Lung (tissue), 12 donors: Measurements from ENCODE around the gene SLC12A1. TPM values are rescaled to one million over a fixed set of nuclear protein-coding genes. Genes with fewer than 3 reads are reported as not detected.
A peak's percentile ranks its signal among the peaks of the same experiment; 100 is the strongest.

Experiments used
- ATAC-seq: fragments of 200-7000 bp; cut with Tn5 transposase; one replicate; pipeline ENCODE4 v1.9.1; 2020; ENCODE audit warnings: moderate number of reproducible peaks; ENCODE audit not compliant: insufficient read depth, low FRiP score
- DNase-seq, 3 donors: peaks; one replicate each; pipeline ENCODE4 v3.0.0-alpha.2; 2013 to 2017
- H3K27ac ChIP-seq, 2 donors: one replicate each; pipeline ENCODE4 v1.5.1; 2013; ENCODE audit warnings: mild to moderate bottlenecking in 2 of 2, moderate library complexity in 2 of 2, control low read depth in 1 of 2, inconsistent platforms in 1 of 2, low read depth in 1 of 2, low read length in 1 of 2
- H3K27me3 ChIP-seq, 3 donors: one replicate each; pipeline ENCODE4 v1.5.1; 2013; ENCODE audit warnings: low read length in 2 of 3; ENCODE audit not compliant: control insufficient read depth in 3 of 3, insufficient read depth in 3 of 3
- H3K36me3 ChIP-seq, 4 donors: one replicate each; pipeline ENCODE4 v1.5.1; 2013; ENCODE audit warnings: low read length in 4 of 4, mild to moderate bottlenecking in 1 of 4, moderate library complexity in 1 of 4; ENCODE audit not compliant: control insufficient read depth in 4 of 4, insufficient read depth in 4 of 4
- H3K4me1 ChIP-seq, 5 donors: one replicate each; pipeline ENCODE4 v1.5.1; 2013; ENCODE audit warnings: low read length in 5 of 5, mild to moderate bottlenecking in 2 of 5, moderate library complexity in 1 of 5; ENCODE audit not compliant: control insufficient read depth in 5 of 5, insufficient read depth in 5 of 5
- H3K4me3 ChIP-seq: one replicate; pipeline ENCODE4 v1.5.1; 2013; ENCODE audit warnings: mild to moderate bottlenecking, control low read depth, moderate library complexity
- H3K9ac ChIP-seq, 2 donors: one replicate each; pipeline ENCODE4 v1.5.1; 2013; ENCODE audit warnings: low read length in 2 of 2, control low read depth in 1 of 2; ENCODE audit not compliant: insufficient read depth in 1 of 2
- H3K9me3 ChIP-seq, 4 donors: one replicate each; pipeline ENCODE4 v1.5.1; 2013; ENCODE audit warnings: low read length in 3 of 4, mild to moderate bottlenecking in 1 of 4, moderate library complexity in 1 of 4; ENCODE audit not compliant: control insufficient read depth in 4 of 4, insufficient read depth in 3 of 4
- CTCF ChIP-seq: IDR thresholded peaks from 2 replicates; pipeline ENCODE4 v1.5.1; 2012; ENCODE audit warnings: mild to moderate bottlenecking; ENCODE audit errors: control extremely low read depth, extremely low read depth
- WGBS, 2 donors: extraction: QIAGEN DNeasy Blood & Tissue Kit; methylation state at CpG; one replicate each; pipeline ENCODE4 v1.1.7; 2013; 5-methylcytosine and 5-hydroxymethylcytosine counted together
- polyA plus RNA-seq, 2 donors: library from polyadenylated mRNA; stranded (reverse); fragments of 200-250 nt; gene quantifications; one replicate each; pipeline ENCODE4 v1.2.1, GENCODE V29; 2013
- total RNA-seq, 2 donors: library from RNA; depleted of rRNA in 1 of 2; stranded (reverse); fragments of >200 nt in 1 of 2; gene quantifications; one replicate each; pipeline ENCODE4 v1.2.1, GENCODE V29; 2014 to 2021
- donor health status: control.
- donor health status: control.
- donor health status: Bipolar disorder and iron deficiency.
- donor health status: healthy.
- donor health status: DM: yes; HTN: yes; CAD: no.

SLC12A1 gene
- total and polyA plus RNA-seq, 4 donors = 0.03 TPM; not detected in 3

GRCh38 chr15:48330105-48330785 is 124.1 kb downstream of the SLC12A1 start:
- Histone ChIP-seq H3K9me3 (no peaks in the 10 kb centered on the region), H3K36me3 (peaks cover 4 to 13% (median 9%) of the 10 kb centered on the region in 4 donors), H3K27ac (no peak overlapping the region), H3K27me3 (no peaks in the 10 kb centered on the region), H3K4me3 (no peak overlapping the region), H3K9ac (peak overlapping the region; percentile 50 to 66), H3K4me1 (peaks cover 0 to 26% (median 4%) of the 10 kb centered on the region in 5 donors)
- ATAC-seq (no peak), DNase-seq (peak; percentile 17 to 68 (median 68))
- 20 to 23% methylated on average over 11 of the region's 11 CpGs for WGBS, 2 donors
- no peak for TF ChIP-seq CTCF

- peak within 1 kb of the TSS; percentile 98 for H3K4me3 ChIP-seq
- no peak for TF ChIP-seq CTCF
- no peaks in the 10 kb centered on the region for H3K27me3 ChIP-seq
- H3K27ac ChIP-seq = peak within 1 kb of the TSS; percentile 87 to 100
- DNase-seq (peak; percentile 88 to 91 (median 89)), ATAC-seq (peak; percentile 93)
- peak within 1 kb of the TSS; percentile 50 to 66 for H3K9ac ChIP-seq
- H3K9me3 ChIP-seq = no peaks in the 10 kb centered on the region
- H3K4me1 ChIP-seq = peaks cover 0 to 26% (median 4%) of the 10 kb centered on the region in 5 donors
- H3K36me3 ChIP-seq = peaks cover 8 to 20% (median 11%) of the 10 kb centered on the region in 4 donors
- WGBS, 2 donors = 0% methylated on average over 74 to 88 of the region's 89 CpGs
Measured at GRCh38 chr15:48330855-48331795, 125.0 kb downstream of the SLC12A1 start, which contains the start of gene DUT. DUT (plus strand) TSS chr15:48331429; CDS start chr15:48331516, 87 bp downstream.

- Histone ChIP-seq H3K27ac (peak overlapping the region; percentile 87 to 100), H3K4me1 (peaks cover 0 to 26% (median 4%) of the 10 kb centered on the region in 5 donors), H3K4me3 (peak overlapping the region; percentile 98), H3K36me3 (peaks cover 10 to 24% (median 12%) of the 10 kb centered on the region in 4 donors), H3K9ac (peak overlapping the region in 1 of 2 donors; percentile 66), H3K9me3 (no peaks in the 10 kb centered on the region), H3K27me3 (no peaks in the 10 kb centered on the region)
- DNase-seq (peak in 2 of 3 donors; percentile 85 to 87), ATAC-seq (peak; percentile 77)
- WGBS, 2 donors = 1% methylated on average over 62 to 64 of the region's 64 CpGs
- TF ChIP-seq CTCF = no peak
Measured at GRCh38 chr15:48331796-48332641, 125.9 kb downstream of the SLC12A1 start.
